Epithelial cell of proximal tubule (primary cell): ENCODE results near the gene PIGU. TPM values are rescaled to one million over a fixed set of nuclear protein-coding genes. Genes with fewer than 3 reads are reported as not detected.

Experiments used
- DNase-seq: peaks from one replicate; pipeline ENCODE4 v3.0.0-alpha.2; 2011; ENCODE audit warnings: low read depth
- H3K4me3 ChIP-seq: 2 replicates; pipeline ENCODE4 v1.5.1; 2011; ENCODE audit warnings: low read depth, mild to moderate bottlenecking, low read length
- CTCF ChIP-seq: conservative IDR thresholded peaks from 2 replicates; pipeline ENCODE4 v1.5.1; 2012; ENCODE audit warnings: low read depth, mild to moderate bottlenecking, low read length
- total RNA-seq: library from RNA; depleted of rRNA; stranded (reverse); fragments of >200 nt; gene quantifications from 2 replicates; pipeline ENCODE4 v1.2.3, GENCODE V29; 2015

Gene PIGU
- total RNA-seq, 1 donor from 2014 or later, result 30.2 TPM

GRCh38 chr20:34532756-34533155 is 144.1 kb downstream of the PIGU start:
- H3K4me3 ChIP-seq, result no peak overlapping the region
- no peak for TF ChIP-seq CTCF
- DNase-seq, result no peak

GRCh38 chr20:34532320-34532719 is 144.6 kb downstream of the PIGU start:
- no peak overlapping the region for H3K4me3 ChIP-seq
- TF ChIP-seq CTCF, result no peak
- DNase-seq, result no peak

- TF ChIP-seq CTCF, result no peak
- DNase-seq, result no peak
- no peak overlapping the region for H3K4me3 ChIP-seq
These were observed 145.2 kb downstream of the PIGU start for GRCh38 chr20:34531608-34532265.

GRCh38 chr20:34530342-34530741 is 146.6 kb downstream of the PIGU start:
- H3K4me3 ChIP-seq, result no peak overlapping the region
- no peak for TF ChIP-seq CTCF
- no peak for DNase-seq

GRCh38 chr20:34529742-34530141 is 147.2 kb downstream of the PIGU start:
- no peak overlapping the region for H3K4me3 ChIP-seq
- no peak for DNase-seq
- TF ChIP-seq CTCF, result no peak

GRCh38 chr20:34528921-34529297 is 148.0 kb downstream of the PIGU start:
- no peak for DNase-seq
- peak; percentile 14 for TF ChIP-seq CTCF
- H3K4me3 ChIP-seq, result no peak overlapping the region

GRCh38 chr20:34527016-34527415 is 149.9 kb downstream of the PIGU start:
- TF ChIP-seq CTCF, result no peak
- no peak overlapping the region for H3K4me3 ChIP-seq
- no peak for DNase-seq
